Smooth muscle cell (in vitro differentiated cells): ENCODE results near the gene C1RL. TPM values are rescaled to one million over a fixed set of nuclear protein-coding genes. Genes with fewer than 3 reads are reported as not detected.
A peak's percentile ranks its signal among the peaks of the same experiment; 100 is the strongest.

Experiments used
- DNase-seq: peaks from one replicate; lab custom pipeline; 2025; ENCODE audit not compliant: unreplicated experiment; lab: John Stamatoyannopoulos, UW
- H2AFZ ChIP-seq: fragments of 200-600 bp; sonication (generic); 2 replicates; pipeline ENCODE4 v1.6.0; 2016; ENCODE audit warnings: antibody characterized with exemption, low read depth, mild to moderate bottlenecking
- H3F3A ChIP-seq: fragments of 200-600 bp; sonication (generic); 2 replicates; pipeline ENCODE4 v1.6.0; 2017; ENCODE audit warnings: antibody characterized with exemption, low read depth
- H3K27ac ChIP-seq: fragments of 200-600 bp; sonication (generic); 2 replicates; pipeline ENCODE4 v1.5.1; 2016; ENCODE audit warnings: low read depth, mild to moderate bottlenecking
- H3K27me3 ChIP-seq: fragments of 200-600 bp; sonication (generic); 2 replicates; pipeline ENCODE4 v1.6.1; 2016; ENCODE audit warnings: low read depth, mild to moderate bottlenecking
- H3K36me3 ChIP-seq: fragments of 200-600 bp; sonication (generic); 2 replicates; pipeline ENCODE4 v1.5.1; 2016; ENCODE audit warnings: low read depth
- H3K4me1 ChIP-seq: fragments of 200-600 bp; sonication (generic); 2 replicates; pipeline ENCODE4 v1.5.1; 2016; ENCODE audit warnings: low read depth
- H3K4me2 ChIP-seq: fragments of 200-600 bp; sonication (generic); 2 replicates; pipeline ENCODE4 v1.6.0; 2016; ENCODE audit warnings: mild to moderate bottlenecking
- H3K4me3 ChIP-seq: fragments of 200-600 bp; sonication (generic); 2 replicates; pipeline ENCODE4 v1.5.1; 2016; ENCODE audit warnings: mild to moderate bottlenecking
- H3K79me2 ChIP-seq: fragments of 200-600 bp; sonication (generic); 2 replicates; pipeline ENCODE4 v1.6.0; 2016; ENCODE audit warnings: low read depth, mild to moderate bottlenecking
- H3K9ac ChIP-seq: fragments of 200-600 bp; sonication (generic); 2 replicates; pipeline ENCODE4 v1.6.0; 2016; ENCODE audit warnings: low read depth
- H3K9me3 ChIP-seq: fragments of 200-600 bp; sonication (generic); replicated peaks from 2 replicates; pipeline ENCODE4 v1.5.1; 2016; ENCODE audit warnings: low read depth
- H4K20me1 ChIP-seq: fragments of 200-600 bp; sonication (generic); 2 replicates; pipeline ENCODE4 v1.6.0; 2016; ENCODE audit warnings: low read depth
- WGBS: methylation state at CpG from one replicate; pipeline ENCODE4 v1.1.7; 2016; ENCODE audit warnings: low lambda C conversion rate; 5-methylcytosine and 5-hydroxymethylcytosine counted together
- polyA plus RNA-seq: library from polyadenylated mRNA; unstranded; fragments of >200 nt; fragmentation: Nextera tagmentation; extraction: Ambion mirVana; gene quantifications from 2 replicates; pipeline ENCODE4 v1.2.1, GENCODE V29; 2016
- total RNA-seq: library from RNA; depleted of rRNA; stranded (reverse); fragments of >200 nt; gene quantifications from 2 replicates; pipeline ENCODE4 v1.2.3, GENCODE V29; 2014
- TF ChIP-seq, protein P1 (sequence below): fragments of 200-600 bp; sonication (generic); IDR thresholded peaks from 2 replicates; pipeline ENCODE4 v1.5.1; 2017; ENCODE audit warnings: borderline replicate concordance, mild to moderate bottlenecking, antibody characterized with exemption; ENCODE audit not compliant: insufficient read depth, poor library complexity, severe bottlenecking

Gene C1RL
- total and polyA plus RNA-seq, 2 experiments from 2014 or later, result 8.7 to 21.1 TPM

DNA sequence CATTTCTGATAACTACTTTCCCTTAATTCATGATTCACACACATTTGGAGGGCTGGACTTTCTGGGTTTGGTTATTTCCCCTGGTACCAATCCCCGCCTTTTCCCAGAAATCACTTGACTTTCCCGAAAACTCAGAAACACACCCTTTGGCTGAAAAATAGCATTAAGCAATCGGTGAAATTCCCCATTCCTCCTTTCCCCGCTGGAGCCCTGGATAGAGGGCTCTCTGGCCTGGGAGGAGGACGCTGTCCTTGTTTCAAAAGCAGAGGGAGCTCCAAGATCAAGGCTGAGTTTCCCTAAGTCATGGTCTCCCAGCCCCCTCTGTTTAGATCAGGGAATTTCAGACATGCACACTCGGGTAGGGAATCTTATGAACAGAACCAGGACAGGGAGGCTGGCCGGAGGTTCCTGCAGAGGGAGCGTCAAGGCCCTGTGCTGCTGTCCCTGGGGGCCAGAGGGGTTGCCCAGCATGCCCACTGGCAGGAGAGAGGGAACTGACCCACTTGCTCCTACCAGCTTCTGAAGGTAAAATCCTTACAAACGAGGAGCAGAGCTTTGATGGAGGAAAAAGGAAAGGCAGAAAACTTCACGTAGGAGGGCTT, 48.6 kb downstream of the C1RL start, which contains the start of gene C1S:
TSS of gene C1S (plus strand) at position 366 of the 602 bp plus-strand sequence. CDS start 1,195 bp downstream, outside the sequence.
- Histone ChIP-seq H3K9ac (peak within 1 kb of the TSS; percentile 24), H3F3A (no peaks in the 10 kb centered on the region), H4K20me1 (no peaks in the 10 kb centered on the region), H3K27ac (peak within 1 kb of the TSS; percentile 56), H3K4me3 (peak within 1 kb of the TSS; percentile 34), H3K4me2 (peak within 1 kb of the TSS; percentile 82), H3K27me3 (no peaks in the 10 kb centered on the region), H2AFZ (peak within 1 kb of the TSS; percentile 67), H3K4me1 (no peaks in the 10 kb centered on the region), H3K36me3 (no peaks in the 10 kb centered on the region), H3K79me2 (no peaks in the 10 kb centered on the region), H3K9me3 (no peaks in the 10 kb centered on the region)
- TF ChIP-seq, protein P1, sequence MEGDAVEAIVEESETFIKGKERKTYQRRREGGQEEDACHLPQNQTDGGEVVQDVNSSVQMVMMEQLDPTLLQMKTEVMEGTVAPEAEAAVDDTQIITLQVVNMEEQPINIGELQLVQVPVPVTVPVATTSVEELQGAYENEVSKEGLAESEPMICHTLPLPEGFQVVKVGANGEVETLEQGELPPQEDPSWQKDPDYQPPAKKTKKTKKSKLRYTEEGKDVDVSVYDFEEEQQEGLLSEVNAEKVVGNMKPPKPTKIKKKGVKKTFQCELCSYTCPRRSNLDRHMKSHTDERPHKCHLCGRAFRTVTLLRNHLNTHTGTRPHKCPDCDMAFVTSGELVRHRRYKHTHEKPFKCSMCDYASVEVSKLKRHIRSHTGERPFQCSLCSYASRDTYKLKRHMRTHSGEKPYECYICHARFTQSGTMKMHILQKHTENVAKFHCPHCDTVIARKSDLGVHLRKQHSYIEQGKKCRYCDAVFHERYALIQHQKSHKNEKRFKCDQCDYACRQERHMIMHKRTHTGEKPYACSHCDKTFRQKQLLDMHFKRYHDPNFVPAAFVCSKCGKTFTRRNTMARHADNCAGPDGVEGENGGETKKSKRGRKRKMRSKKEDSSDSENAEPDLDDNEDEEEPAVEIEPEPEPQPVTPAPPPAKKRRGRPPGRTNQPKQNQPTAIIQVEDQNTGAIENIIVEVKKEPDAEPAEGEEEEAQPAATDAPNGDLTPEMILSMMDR, result peak; percentile 72
- DNase-seq, result peak; percentile 35
- 22% methylated on average over 10 of the region's 10 CpGs for WGBS

DNA sequence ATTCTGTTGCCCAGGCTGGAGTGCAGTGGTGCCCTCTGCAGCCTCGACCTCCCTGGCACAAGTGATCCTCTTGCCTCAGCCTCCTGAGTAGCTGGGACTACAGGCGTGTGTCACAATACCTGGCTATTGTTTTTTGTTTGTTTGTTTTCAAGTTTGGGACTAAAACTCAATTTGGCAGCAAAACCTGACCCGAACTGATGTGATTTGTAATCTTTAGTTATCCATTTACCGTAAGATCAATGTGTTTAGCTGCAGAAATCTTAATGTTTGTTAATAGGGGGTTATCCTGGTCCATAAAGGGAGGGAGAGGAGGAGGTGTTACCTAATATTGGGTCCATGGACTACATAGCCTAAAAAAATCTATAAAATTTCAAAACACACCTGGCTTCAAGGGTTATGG, 49.2 kb downstream of the C1RL start:
- no peak overlapping the region for H3K9ac ChIP-seq
- 97% methylated on average over 4 of the region's 4 CpGs for WGBS
- no peaks in the 10 kb centered on the region for H3K36me3 ChIP-seq
- H3K4me1 ChIP-seq, result no peaks in the 10 kb centered on the region
- no peaks in the 10 kb centered on the region for H3K27me3 ChIP-seq
- H3K27ac ChIP-seq, result no peak overlapping the region
- H3K9me3 ChIP-seq, result no peaks in the 10 kb centered on the region
- no peaks in the 10 kb centered on the region for H4K20me1 ChIP-seq
- no peak overlapping the region for H2AFZ ChIP-seq
- H3F3A ChIP-seq, result no peaks in the 10 kb centered on the region
- TF ChIP-seq, protein P1, result no peak
- H3K79me2 ChIP-seq, result no peaks in the 10 kb centered on the region
- DNase-seq, result no peak
- peak overlapping the region; percentile 82 for H3K4me2 ChIP-seq
- H3K4me3 ChIP-seq, result no peak overlapping the region

DNA sequence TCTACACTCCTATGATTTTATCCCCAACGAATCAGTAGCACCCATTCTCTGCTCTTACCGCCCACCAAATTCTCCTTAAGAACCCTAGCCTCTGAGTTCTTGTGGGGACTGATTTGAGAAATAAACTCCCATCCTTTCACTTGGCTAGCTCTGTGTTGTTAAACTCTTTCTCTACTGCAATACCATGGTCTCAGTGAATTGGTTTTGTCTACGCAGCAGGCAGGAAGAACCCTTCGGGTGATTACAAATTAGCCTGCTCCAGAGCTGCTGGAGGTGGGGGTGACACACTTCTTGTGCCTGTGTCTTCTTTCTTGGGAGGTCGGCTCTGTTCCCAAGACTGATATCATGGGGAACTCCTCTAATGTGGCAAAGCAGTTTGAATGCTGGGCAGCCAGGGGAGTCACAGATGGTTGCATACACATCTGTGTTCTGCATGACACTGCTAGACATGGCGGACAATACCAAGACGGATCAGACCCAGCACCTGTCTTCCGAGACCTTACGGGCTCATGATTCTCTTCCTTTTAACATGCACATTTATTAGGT, 50.1 kb downstream of the C1RL start:
- DNase-seq, result no peak
- no peaks in the 10 kb centered on the region for H3K4me1 ChIP-seq
- no peak overlapping the region for H2AFZ ChIP-seq
- WGBS, result 94% methylated on average over 9 of the region's 9 CpGs
- no peaks in the 10 kb centered on the region for H3F3A ChIP-seq
- H3K27ac ChIP-seq, result no peak overlapping the region
- no peak overlapping the region for H3K9ac ChIP-seq
- H3K79me2 ChIP-seq, result no peaks in the 10 kb centered on the region
- H3K9me3 ChIP-seq, result no peaks in the 10 kb centered on the region
- no peaks in the 10 kb centered on the region for H4K20me1 ChIP-seq
- H3K36me3 ChIP-seq, result no peaks in the 10 kb centered on the region
- no peak overlapping the region for H3K4me2 ChIP-seq
- TF ChIP-seq, protein P1, result no peak
- no peak overlapping the region for H3K4me3 ChIP-seq
- no peaks in the 10 kb centered on the region for H3K27me3 ChIP-seq
